NCI-H82 treated with DMSO at 0.1 percent for 48 hours (cell line): ENCODE data around the gene TAS2R16.
"Not testable (repeated sequence)": the region's sequence is repeated elsewhere in the genome, so short reads cannot be mapped to it uniquely, and the experiment has no call there.

Source experiments
- DNase-seq: peaks from one replicate; lab custom pipeline; 2025; ENCODE audit not compliant: unreplicated experiment; lab: John Stamatoyannopoulos, UW

TAS2R16 gene

GRCh38 chr7:122974229-122974628 lies 21.3 kb downstream of the TAS2R16 start:
- no peak for DNase-seq

- DNase-seq: no peak
Measured at GRCh38 chr7:122972056-122972455, 23.4 kb downstream of the TAS2R16 start.

- DNase-seq: no peak
Measured at GRCh38 chr7:122970740-122971725, 24.5 kb downstream of the TAS2R16 start.

DNA sequence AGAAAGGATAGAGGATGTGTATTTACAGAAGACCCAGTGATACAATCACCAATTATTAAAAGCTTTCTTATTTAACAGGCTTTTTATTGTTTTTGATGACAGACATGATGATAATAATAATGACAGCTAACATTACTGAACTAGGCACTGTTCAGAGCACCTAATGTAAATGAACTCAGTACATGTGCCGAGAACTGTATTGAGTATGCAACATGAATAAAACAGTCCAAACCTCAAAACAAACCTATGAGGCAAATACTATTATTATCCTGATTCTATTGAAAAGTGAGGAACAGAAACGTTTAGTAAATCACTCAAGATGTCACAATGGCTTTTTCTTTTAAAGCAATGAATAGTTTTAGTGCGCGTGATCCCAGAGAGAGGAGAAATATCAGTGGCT lies 27.1 kb downstream of the TAS2R16 start:
- no peak for DNase-seq

DNA sequence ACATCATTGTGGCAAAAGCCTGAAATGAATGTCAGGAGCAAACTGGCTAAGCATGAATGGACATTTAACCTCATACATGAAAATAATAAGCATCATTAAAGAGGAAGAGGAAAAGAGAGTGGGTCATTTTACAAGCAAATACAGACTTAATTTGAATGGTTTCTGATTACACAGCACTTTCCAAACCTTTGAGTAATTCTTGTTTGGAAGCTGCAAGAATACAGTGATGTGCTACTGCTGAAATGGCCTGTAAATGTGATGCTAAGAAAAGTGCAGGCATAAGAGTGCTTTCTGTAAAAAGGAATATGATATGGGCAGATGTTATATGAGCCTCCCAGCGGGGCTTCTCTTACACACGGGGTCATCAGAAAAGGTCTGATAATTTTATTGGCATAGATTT lies 30.2 kb downstream of the TAS2R16 start:
- no peak for DNase-seq

DNA sequence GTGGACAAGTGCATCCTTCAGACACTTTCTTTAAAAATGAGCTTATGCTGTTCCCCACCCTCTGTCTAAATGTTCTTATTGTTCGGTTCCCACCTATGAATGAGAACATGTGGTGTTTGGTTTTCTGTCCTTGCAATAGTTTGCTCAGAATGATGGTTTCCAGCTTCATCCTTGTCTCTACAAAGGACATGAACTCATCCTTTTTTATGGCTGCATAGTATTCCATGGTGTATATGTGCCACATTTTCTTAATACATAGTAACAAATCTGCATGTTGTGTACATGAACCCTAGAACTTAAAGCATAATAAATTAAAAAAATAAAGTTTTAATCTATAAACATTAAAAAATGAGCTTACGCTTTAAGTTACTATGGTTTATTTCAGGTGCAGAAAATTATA lies 41.8 kb downstream of the TAS2R16 start:
- not testable (repeated sequence) for DNase-seq

DNA sequence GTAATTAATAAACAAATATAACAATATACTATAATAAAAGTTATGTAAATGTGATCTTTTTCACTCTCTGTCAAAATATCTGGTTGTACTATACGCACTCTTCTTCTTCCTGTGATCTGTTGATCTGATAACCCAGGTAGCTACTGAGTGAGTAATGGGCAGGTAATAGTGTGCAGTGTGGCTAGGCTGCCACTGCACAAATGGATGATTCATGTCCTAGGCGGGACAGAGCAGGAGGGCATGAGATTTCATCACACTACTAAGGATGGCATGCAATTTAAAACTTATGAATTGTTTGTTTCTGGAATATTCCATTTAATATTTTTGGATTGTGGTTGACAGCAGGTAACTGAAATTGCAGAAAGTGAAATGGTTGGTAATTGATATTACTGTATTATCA lies 44.5 kb downstream of the TAS2R16 start:
- no peak for DNase-seq

- no peak for DNase-seq
Measured at GRCh38 chr7:122949186-122949585, 46.3 kb downstream of the TAS2R16 start.
